Ecto neural progenitor cell (in vitro differentiated cells): ENCODE results near the gene FUOM.
"Not testable (repeated sequence)": the region's sequence is repeated elsewhere in the genome, so short reads cannot be mapped to it uniquely, and the experiment has no call there.

Experiments used
- DNase-seq: peaks from one replicate; pipeline ENCODE4 v3.0.0-alpha.2; 2018; ENCODE audit warnings: low spot score

Gene FUOM

GRCh38 chr10:133328358-133329343, 29.2 kb downstream of the FUOM start:
- no peak for DNase-seq

- DNase-seq, result no peak
Observed at GRCh38 chr10:133327651-133328357, 30.0 kb downstream of the FUOM start.

- DNase-seq, result no peak
Observed at GRCh38 chr10:133326745-133327650, 30.8 kb downstream of the FUOM start.

GRCh38 chr10:133326223-133326551, 31.6 kb downstream of the FUOM start:
- DNase-seq, result no peak

- DNase-seq, result peak; percentile 67
Observed at GRCh38 chr10:133325440-133326222, 32.2 kb downstream of the FUOM start.

- peak; percentile 66 for DNase-seq
Observed at GRCh38 chr10:133324857-133325260, 33.0 kb downstream of the FUOM start.

- peak; percentile 81 for DNase-seq
Observed at GRCh38 chr10:133324198-133324792, 33.5 kb downstream of the FUOM start.

- not testable (repeated sequence) for DNase-seq
Observed at GRCh38 chr10:133322064-133322709, 35.6 kb downstream of the FUOM start.

GRCh38 chr10:133320852-133321422, 36.9 kb downstream of the FUOM start:
- not testable (repeated sequence) for DNase-seq

- DNase-seq, result peak; percentile 91
Observed at GRCh38 chr10:133318494-133319127, 39.2 kb downstream of the FUOM start.

- no peak for DNase-seq
Observed at GRCh38 chr10:133316732-133317131, 41.1 kb downstream of the FUOM start.

- DNase-seq, result no peak
Observed at GRCh38 chr10:133316266-133316665, 41.6 kb downstream of the FUOM start.

GRCh38 chr10:133315847-133316246, 42.0 kb downstream of the FUOM start:
- no peak for DNase-seq

- no peak for DNase-seq
Observed at GRCh38 chr10:133314911-133315310, 42.9 kb downstream of the FUOM start.

GRCh38 chr10:133313192-133313591, 44.6 kb downstream of the FUOM start:
- DNase-seq, result no peak

GRCh38 chr10:133312769-133313145, 45.1 kb downstream of the FUOM start:
- no peak for DNase-seq

- no peak for DNase-seq
Observed at GRCh38 chr10:133312016-133312768, 45.6 kb downstream of the FUOM start.

- DNase-seq, result no peak
Observed at GRCh38 chr10:133311570-133311969, 46.2 kb downstream of the FUOM start.

- no peak for DNase-seq
Observed at GRCh38 chr10:133310789-133311188, 47.0 kb downstream of the FUOM start.
